A549 (cell line): ENCODE results near the gene CCDC12.

ENCODE experiments used
- CTCF ChIP-seq: fragments of >200 bp; sonication (Bioruptor Twin); formaldehyde crosslinking; IDR thresholded peaks from 3 replicates; pipeline ENCODE4 v1.5.1; 2016
- EHF ChIP-seq: fragments of 250-450 bp; sonication (Bioruptor Pico); IDR thresholded peaks from 2 replicates; pipeline ENCODE4 v1.5.0; 2020; ENCODE audit warnings: mild to moderate bottlenecking
- HES2 ChIP-seq: fragments of >200 bp; sonication (Bioruptor Twin); formaldehyde crosslinking; IDR thresholded peaks from 2 replicates; pipeline ENCODE4 v1.6.1; 2016
- MAX ChIP-seq: IDR thresholded peaks from 2 replicates; pipeline ENCODE4 v1.6.1; 2012
- POLR2A ChIP-seq: IDR thresholded peaks from 2 replicates; pipeline ENCODE4 v1.6.1; 2012; ENCODE audit warnings: mild to moderate bottlenecking, low read length
- RARB ChIP-seq: fragments of 250-450 bp; sonication (Bioruptor Pico); IDR thresholded peaks from 2 replicates; pipeline ENCODE4 v1.8.0; 2021; ENCODE audit warnings: mild to moderate bottlenecking, moderate library complexity

GRCh38 chr3:46942076-46942475 lies 34.5 kb downstream of the CCDC12 start:
- TF ChIP-seq MAX, result no peak
- no peak for TF ChIP-seq CTCF
- TF ChIP-seq POLR2A, result no peak
- TF ChIP-seq RARB (CRISPR knock-in tag), result no peak
- no peak for TF ChIP-seq EHF (CRISPR knock-in tag)
- no peak for TF ChIP-seq HES2
